Right lobe of liver (tissue), 6 donors: ENCODE measurements around the gene GPALPP1. TPM values are rescaled to one million over a fixed set of nuclear protein-coding genes. Genes with fewer than 3 reads are reported as not detected.
A peak's percentile ranks its signal among the peaks of the same experiment; 100 is the strongest.

Experiments used
- ATAC-seq, 4 donors: fragments of 200-7000 bp; cut with Tn5 transposase; one replicate each; pipeline ENCODE4 v1.9.1; 2020; ENCODE audit warnings: mild to moderate bottlenecking in 4 of 4, moderate library complexity in 4 of 4
- DNase-seq, 3 donors: peaks; one replicate each; pipeline ENCODE4 v3.0.0-alpha.2; 2020
- H3K27ac ChIP-seq, 3 donors: fragments of 200-600 bp; one replicate each; pipeline ENCODE4 v1.8.0; 2022
- H3K27me3 ChIP-seq, 2 donors: fragments of 200-600 bp; one replicate each; pipeline ENCODE4 v1.8.0; 2022
- H3K36me3 ChIP-seq, 4 donors: fragments of 200-600 bp; sonication (generic) in 1 of 4; one replicate each; pipeline versions ENCODE4 v1.5.1 to v1.8.0; 2017 to 2022; ENCODE audit warnings: control low read depth in 1 of 4
- H3K4me1 ChIP-seq, 4 donors: fragments of 200-600 bp; sonication (generic) in 1 of 4; one replicate each; pipeline versions ENCODE4 v1.5.1 to v1.8.0; 2017 to 2022; ENCODE audit warnings: control low read depth in 1 of 4
- H3K4me3 ChIP-seq, 3 donors: fragments of 200-600 bp; one replicate each; pipeline ENCODE4 v1.8.0; 2022
- H3K9me3 ChIP-seq, 4 donors: fragments of 200-600 bp; sonication (generic) in 1 of 4; one replicate each; pipeline versions ENCODE4 v1.5.1 to v1.8.0; 2017 to 2022; ENCODE audit warnings: control low read depth in 1 of 4
- CTCF ChIP-seq, 4 donors: fragments of 200-600 bp in 3 of 4; fragments of 450-650 bp in 1 of 4; IDR thresholded peaks; one replicate each; pipeline versions ENCODE4 v1.5.1 to v1.8.0; 2016 to 2022; ENCODE audit warnings: antibody characterized with exemption in 4 of 4, mild to moderate bottlenecking in 2 of 4
- POLR2A ChIP-seq: fragments of 450-650 bp; IDR thresholded peaks from one replicate; pipeline ENCODE4 v1.6.1; 2017; ENCODE audit warnings: antibody characterized with exemption, mild to moderate bottlenecking
- WGBS: methylation state at CpG from one replicate; pipeline ENCODE4 v1.1.6; 2018; ENCODE audit warnings: low coverage, low lambda C conversion rate; ENCODE audit not compliant: insufficient coverage; ENCODE audit errors: missing lambda C conversion rate; 5-methylcytosine and 5-hydroxymethylcytosine counted together
- intact Hi-C, 2 donors: fragments of 100-400 bp; cut with DNase I; formaldehyde crosslinking; loops; one replicate each; pipeline versions ENCODE4 v1.11.2 to v1.14.1; 2022
- total RNA-seq, 6 experiments: library from RNA; depleted of rRNA in 2 of 6; stranded (reverse); fragments of >200 nt in 2 of 6; fragmentation: NEBNext Ultra II Directional in 3 of 6; extraction: Animal tissue kit (Norgen Biotek cat#: 25700) in 3 of 6; gene quantifications; one replicate each; pipeline versions ENCODE4 v1.1.0 to v1.2.4, GENCODE V29; 2016 to 2023
- donor health status: DM: no; HTN: yes; CAD: no.
- donor health status: DM: no; HTN: no; CAD: no.
- donor health status: DM: no; HTN: no; CAD: no.
- donor health status: DM: no; HTN: yes; CAD: no.
- donor health status: DM: no; HTN: yes; CAD: no.

GPALPP1 gene
- total RNA-seq, 6 experiments from 2014 or later: 6.8 to 10.0 (median 8.4) TPM

- intact Hi-C loops: no loop called here
- WGBS: 79% methylated on average over 3 of the region's 3 CpGs
- H3K4me3 ChIP-seq: no peak overlapping the region
- no peaks in the 10 kb centered on the region for H3K9me3 ChIP-seq
- no peak overlapping the region for H3K27ac ChIP-seq
- no peaks in the 10 kb centered on the region for H3K36me3 ChIP-seq
- no peaks in the 10 kb centered on the region for H3K27me3 ChIP-seq
- no peak for DNase-seq
- TF ChIP-seq POLR2A: no peak
- TF ChIP-seq CTCF (IDR thresholded peaks at IDR 0.05): no peak
- no peak for ATAC-seq
- no peaks in the 10 kb centered on the region for H3K4me1 ChIP-seq
Observed at GRCh38 chr13:45040622-45041021, 51.3 kb downstream of the GPALPP1 start.

GRCh38 chr13:45042539-45042938, 53.2 kb downstream of the GPALPP1 start:
- Histone ChIP-seq H3K4me3 (no peak overlapping the region), H3K9me3 (no peaks in the 10 kb centered on the region), H3K27me3 (no peaks in the 10 kb centered on the region), H3K4me1 (no peaks in the 10 kb centered on the region), H3K36me3 (no peaks in the 10 kb centered on the region), H3K27ac (no peak overlapping the region)
- intact Hi-C loops: no loop called here
- ATAC-seq: no peak
- WGBS: 34% methylated on average over 3 of the region's 3 CpGs
- TF ChIP-seq POLR2A (no peak), CTCF (IDR thresholded peaks at IDR 0.05) (no peak)
- DNase-seq: no peak

GRCh38 chr13:45046445-45046844, 57.1 kb downstream of the GPALPP1 start:
- no peaks in the 10 kb centered on the region for H3K4me1 ChIP-seq
- no peak for TF ChIP-seq CTCF (IDR thresholded peaks at IDR 0.05)
- TF ChIP-seq POLR2A: no peak
- no peaks in the 10 kb centered on the region for H3K36me3 ChIP-seq
- no peaks in the 10 kb centered on the region for H3K9me3 ChIP-seq
- ATAC-seq: no peak
- 73% methylated on average over 4 of the region's 4 CpGs for WGBS
- no peaks in the 10 kb centered on the region for H3K27me3 ChIP-seq
- peak overlapping the region in 1 of 3 donors; percentile 52 for H3K4me3 ChIP-seq
- no peak overlapping the region for H3K27ac ChIP-seq
- intact Hi-C loops: loop anchor here (5.0 kb wide), 1 partner anchor 236 kb away; no protein-coding TSS in a partner anchor
- no peak for DNase-seq

- WGBS: 8% methylated on average over 9 of the region's 10 CpGs
- TF ChIP-seq CTCF (IDR thresholded peaks at IDR 0.05) (peak; percentile 82 to 94 (median 88)), POLR2A (no peak)
Observed at GRCh38 chr13:45047394-45048310, 58.3 kb downstream of the GPALPP1 start.

More at GRCh38 chr13:45047394-45048310, 58.3 kb downstream of the GPALPP1 start:
- ATAC-seq (peak; percentile 96 to 99 (median 98)), DNase-seq (peak; percentile 61 to 77 (median 65))
- H3K36me3 ChIP-seq: no peaks in the 10 kb centered on the region
- H3K9me3 ChIP-seq: no peaks in the 10 kb centered on the region
- H3K27ac ChIP-seq: no peak overlapping the region
- H3K27me3 ChIP-seq: no peaks in the 10 kb centered on the region
- peak overlapping the region; percentile 32 to 52 (median 43) for H3K4me3 ChIP-seq
- no peaks in the 10 kb centered on the region for H3K4me1 ChIP-seq
- intact Hi-C loops: loop anchor here (5.0 kb wide), 1 partner anchor 235 kb away; no protein-coding TSS in a partner anchor
